Central memory CD4-positive, alpha-beta T cell (primary cell): ENCODE data around the gene UPK3A.

Source experiments
- DNase-seq: peaks from one replicate; pipeline ENCODE4 v3.0.0; 2022
- total RNA-seq, 3 experiments: gene quantifications; one replicate each; lab custom pipeline; 2026; lab: John Stamatoyannopoulos, UW

The UPK3A gene
- total RNA-seq: 0 reads per million in 3 experiments

- DNase-seq: peak; percentile 53
Measured at GRCh38 chr22:45284705-45285262, at the start of gene UPK3A. Gene UPK3A (plus strand): TSS chr22:45284949. CDS start chr22:45285014, 65 bp downstream.

DNA sequence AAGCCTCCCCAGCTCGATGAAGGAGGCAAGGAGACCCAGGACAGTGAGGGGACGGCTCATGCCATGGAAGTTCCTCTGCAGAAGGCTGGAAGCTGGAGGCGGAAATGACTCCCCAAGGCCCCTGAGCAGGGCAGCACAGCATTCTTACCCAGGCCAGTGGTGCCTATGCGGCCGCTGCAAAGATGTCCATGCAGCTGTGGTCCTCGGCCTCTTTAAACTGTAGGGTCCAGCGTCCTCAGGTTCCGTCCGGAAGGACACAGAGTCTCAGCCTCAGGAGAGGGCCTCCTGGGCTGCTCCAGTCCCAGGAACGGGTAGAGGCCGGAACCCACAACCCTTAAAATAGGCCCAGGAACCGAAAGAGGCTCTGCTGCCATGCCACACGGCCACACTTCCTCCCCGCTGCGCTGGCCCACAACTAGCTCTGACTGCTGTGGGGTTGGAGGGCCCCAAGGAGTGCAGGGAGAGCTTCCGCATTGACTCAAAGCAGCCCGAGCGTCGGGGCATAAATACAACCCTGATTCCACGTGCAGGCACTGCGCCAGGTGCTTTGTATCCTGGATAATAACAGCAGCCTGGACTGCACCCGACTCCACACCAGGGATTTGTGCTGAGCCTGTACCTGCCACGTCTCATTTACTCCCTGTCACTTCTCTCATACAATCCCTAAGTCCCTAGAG is 49.5 kb upstream of the UPK3A start:
- DNase-seq: no peak

DNA sequence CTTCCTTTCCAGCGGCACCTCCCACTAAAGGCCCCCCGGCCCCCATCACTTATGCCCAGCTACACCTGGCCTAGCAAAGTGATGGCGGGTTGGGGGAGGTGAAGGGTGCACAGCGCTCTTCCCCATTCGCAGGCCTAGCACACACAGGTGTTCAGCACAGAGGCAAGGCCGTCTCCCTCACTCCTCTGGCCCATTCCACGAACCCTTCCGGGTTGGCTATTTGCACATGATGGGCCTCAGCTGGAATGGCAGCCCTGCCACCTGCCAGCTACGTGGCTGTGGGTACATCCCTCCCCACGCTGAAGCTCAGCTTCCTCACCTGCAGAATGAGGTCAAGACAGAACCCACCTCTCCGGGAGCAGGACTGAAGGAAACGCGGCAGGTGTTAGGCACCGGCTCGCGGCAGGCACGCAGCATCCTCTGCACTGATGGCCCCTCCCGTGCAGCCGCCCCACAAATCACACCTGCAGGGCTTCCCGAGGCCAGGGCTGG is 48.9 kb upstream of the UPK3A start:
- no peak for DNase-seq

- DNase-seq: no peak
Measured at GRCh38 chr22:45237065-45237990, 47.4 kb upstream of the UPK3A start.

- DNase-seq: no peak
Measured at GRCh38 chr22:45238076-45238956, 46.4 kb upstream of the UPK3A start.

DNA sequence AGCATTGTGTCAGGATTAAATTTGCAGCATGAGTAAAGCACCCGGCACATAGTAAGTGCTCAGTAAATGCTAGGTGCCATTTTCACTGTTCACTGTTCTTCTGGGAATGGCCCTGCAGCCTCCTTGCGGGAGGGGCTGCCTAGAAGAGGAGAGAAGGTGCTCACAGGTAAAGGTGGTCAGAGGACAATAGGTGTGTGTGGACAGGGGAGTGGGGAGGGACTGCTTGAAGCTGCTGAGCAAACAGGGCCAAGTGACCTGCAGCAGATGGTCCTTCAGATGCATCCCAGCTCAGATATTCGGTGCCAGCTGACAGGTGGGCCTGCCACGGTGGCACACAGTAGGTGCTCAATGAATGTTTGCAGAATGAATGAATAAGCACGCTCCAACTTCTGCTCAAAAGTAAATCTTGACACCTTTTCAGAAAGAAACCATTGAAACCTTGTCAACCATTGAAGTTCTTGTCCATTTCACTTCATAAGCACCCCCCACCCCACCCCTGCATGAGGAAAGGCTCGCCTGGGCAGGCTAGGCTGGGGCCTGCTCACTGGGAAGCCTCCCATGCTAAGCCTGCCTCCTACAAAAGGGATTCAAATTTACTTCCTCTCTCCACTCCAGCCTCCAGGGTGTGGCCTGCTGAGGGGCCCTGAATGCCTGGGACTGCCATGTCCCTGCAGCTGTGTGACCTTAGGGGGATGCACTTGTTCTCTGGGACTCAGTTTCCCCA is 45.6 kb upstream of the UPK3A start:
- DNase-seq: no peak

- DNase-seq: no peak
Measured at GRCh38 chr22:45239681-45240051, 45.1 kb upstream of the UPK3A start.

GRCh38 chr22:45240104-45240809 is 44.5 kb upstream of the UPK3A start:
- DNase-seq: no peak

DNA sequence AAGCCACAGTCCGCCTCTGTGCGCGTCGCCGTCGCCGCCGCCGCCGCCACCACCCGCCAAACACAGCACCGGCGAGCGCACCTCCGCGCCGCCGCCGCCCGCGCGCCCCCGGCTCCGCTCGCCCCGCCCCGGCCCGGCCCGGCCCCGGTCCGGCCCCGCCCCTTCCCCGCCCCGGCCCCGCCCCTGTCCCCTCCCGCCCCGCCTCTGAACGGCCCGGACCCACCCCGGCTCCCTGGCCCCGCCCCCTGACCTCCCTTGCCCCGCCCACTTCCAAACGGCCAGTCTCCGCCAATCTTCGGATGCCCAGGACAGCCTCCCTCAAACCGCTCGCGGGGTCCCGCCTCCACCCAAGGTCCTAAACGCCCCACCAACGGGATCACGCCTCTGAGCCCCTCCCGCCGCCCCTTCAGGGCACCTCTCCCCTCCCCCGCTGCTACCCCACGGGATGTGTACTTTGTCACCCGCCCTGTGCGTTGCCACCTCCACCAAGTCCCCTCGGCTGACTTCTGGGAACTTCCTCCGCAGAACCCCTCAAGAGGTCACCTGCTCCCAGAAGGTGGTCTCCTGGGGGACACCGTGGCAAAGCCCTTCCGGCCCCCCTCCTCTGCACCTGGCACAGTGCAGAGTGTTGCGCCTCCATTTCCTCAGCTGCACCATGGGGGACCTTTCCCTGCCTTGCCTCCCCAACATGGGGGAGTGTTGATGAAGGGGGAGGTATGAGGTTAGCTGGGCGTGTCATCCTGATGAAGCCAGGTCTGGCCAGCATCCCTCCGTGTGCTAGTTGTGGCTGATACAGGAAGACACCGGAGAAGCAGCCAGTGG is 43.7 kb upstream of the UPK3A start, which contains the start of gene KIAA0930:
KIAA0930 (minus strand) TSS at position 85 of the 822 bp plus-strand sequence. CDS start 191 bp downstream, outside the sequence.
- peak; percentile 69 for DNase-seq

DNA sequence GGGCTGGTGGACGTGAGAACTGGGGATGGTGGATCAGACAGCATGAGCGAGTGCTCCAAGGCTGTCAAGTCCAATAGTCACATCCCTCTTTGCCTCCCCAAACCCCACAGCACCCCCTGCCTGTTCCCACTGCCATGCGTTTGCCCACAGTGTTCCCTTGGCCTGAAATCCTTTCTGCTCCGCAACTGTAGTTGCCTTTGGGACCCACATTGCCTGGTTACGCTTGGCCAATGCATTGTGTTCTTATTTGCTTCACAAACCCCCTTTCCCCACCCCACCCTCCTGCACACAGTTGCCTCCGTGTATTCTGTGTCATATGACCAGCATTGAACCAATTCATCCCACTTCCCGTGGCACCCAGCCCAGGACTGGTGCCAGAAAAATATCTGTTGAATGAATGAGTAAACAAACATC is 42.0 kb upstream of the UPK3A start:
- no peak for DNase-seq

DNA sequence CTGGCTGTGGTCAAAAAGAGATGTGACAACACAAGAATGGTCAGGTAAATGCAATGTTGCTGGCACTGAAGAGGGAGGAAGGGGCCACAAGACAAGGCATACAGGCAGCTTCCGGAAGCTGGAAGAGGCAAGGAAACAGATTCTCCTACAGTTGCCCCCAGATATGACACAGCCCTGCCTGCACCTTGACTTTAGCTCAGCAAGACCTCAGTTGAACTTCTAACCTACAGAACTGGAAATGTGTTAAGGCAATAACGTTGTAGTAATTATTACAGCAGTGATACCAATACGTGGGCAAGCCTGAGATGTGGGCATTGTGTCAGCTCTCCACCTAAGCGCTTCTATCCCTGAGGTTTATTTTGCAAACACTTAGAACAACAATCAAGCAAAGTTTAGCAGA is 39.8 kb upstream of the UPK3A start:
- no peak for DNase-seq

- DNase-seq: no peak
Measured at GRCh38 chr22:45246060-45246985, 38.4 kb upstream of the UPK3A start.

- DNase-seq: no peak
Measured at GRCh38 chr22:45248832-45249561, 35.8 kb upstream of the UPK3A start.

DNA sequence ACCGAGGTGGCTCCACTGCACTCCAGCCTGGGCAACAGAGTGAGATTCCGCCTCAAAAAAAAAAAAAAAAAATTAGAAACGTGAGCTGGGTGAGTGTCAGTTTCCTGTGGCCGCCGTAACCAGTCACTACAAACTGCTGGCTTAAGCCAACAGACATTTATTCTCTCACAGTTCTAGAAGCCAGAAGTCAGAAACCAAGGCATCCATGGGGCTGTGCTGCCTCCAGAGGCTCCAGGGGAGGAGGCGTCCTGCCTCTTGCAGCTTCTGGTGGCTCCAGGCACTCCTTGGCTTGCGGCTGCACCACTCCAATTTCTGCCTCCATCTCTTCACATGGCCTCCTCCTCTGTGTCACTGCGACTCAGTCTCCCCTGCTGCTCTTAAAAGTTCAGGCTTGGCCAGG is 32.9 kb upstream of the UPK3A start:
- no peak for DNase-seq

DNA sequence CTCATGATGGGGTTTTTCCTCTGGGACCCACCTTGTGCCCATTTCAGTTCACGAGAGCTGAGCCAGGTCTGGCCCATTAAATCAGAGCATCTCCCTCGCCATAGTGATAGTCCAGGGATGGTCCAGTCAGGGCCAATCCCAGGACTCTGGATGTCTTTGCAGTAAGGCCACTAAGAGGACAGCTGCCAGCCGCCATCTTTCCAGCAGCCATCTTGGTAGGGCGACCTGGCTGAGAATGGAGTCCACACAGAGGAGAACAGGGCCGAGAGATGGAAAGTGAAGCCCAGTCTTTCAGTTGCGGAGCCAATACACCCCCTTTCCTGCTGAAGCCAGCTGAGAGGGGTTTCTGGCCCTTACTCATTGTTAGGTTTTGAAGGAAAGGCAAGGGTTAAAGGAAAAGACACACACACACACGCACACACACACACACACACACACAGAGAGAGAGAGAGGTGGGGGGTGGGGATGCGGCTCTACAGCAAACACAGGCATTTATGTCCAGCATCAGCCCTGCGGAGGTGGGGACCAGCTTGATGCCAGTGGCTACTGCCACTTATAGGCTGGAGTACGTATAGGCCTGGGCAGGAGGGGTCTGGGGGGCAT is 31.6 kb upstream of the UPK3A start:
- DNase-seq: no peak

GRCh38 chr22:45254388-45254787 is 30.4 kb upstream of the UPK3A start:
- DNase-seq: no peak

GRCh38 chr22:45254789-45255278 is 29.9 kb upstream of the UPK3A start:
- DNase-seq: no peak
